Stimulated activated CD4-positive, alpha-beta T cell treated with anti-CD3 and anti-CD28 coated beads, Interleukin-1b, Interleukin-23, amount 100 ng/mL, for 48 hours (primary cell): ENCODE data around the gene TM9SF4.
A peak's percentile ranks its signal among the peaks of the same experiment; 100 is the strongest.

Source experiments
- DNase-seq: peaks from one replicate; pipeline ENCODE4 v3.0.0-alpha.2; 2020

The TM9SF4 gene

DNA sequence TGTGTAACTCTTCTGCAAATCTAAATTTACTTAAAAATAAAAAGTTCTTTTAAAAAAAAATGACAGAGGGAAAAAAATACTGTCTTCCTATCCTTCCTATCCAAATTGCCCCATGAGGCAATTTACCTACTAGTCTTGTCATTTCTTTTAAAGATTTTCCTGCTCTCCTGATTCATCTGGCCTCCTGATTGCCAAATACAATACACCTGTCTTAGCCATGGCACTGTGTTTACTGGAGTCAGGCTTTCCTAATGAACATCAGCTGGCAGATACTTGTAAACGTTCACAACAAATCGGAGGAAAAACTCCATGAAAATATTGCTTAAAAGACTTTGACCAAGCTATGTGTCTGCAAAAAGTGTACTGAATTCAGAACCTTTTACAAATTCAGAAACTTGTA is 21.5 kb downstream of the TM9SF4 start:
- no peak for DNase-seq

DNA sequence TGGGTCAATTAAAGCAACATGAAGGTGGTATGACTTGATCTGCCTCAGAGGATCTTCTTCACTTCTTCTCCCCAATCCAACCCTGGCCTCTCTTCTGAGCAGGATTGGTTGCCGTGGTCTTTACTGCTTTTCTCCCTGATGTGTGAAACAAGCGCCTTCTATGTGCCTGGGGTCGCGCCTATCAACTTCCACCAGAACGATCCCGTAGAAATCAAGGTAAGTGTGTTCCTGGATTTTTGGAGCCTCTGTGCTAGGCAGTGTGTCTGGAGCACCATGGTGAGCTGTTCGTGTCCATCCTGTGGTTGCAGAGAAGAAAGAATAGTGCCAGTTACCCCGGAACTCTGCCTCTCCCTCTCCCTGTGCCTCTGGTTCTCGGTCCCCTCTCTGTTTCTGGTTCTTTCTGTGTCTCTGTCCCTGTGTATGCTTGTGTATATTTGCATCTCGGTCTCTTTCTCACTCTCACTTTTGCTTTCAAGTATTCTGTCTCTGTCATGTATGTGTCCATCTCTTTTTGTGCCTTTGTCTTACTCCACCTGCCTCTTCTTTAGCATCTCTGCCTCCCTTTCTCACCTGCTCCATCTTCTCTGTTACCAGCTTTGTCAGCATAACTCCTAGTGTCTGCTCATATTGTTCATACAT is 23.5 kb downstream of the TM9SF4 start:
- no peak for DNase-seq

DNA sequence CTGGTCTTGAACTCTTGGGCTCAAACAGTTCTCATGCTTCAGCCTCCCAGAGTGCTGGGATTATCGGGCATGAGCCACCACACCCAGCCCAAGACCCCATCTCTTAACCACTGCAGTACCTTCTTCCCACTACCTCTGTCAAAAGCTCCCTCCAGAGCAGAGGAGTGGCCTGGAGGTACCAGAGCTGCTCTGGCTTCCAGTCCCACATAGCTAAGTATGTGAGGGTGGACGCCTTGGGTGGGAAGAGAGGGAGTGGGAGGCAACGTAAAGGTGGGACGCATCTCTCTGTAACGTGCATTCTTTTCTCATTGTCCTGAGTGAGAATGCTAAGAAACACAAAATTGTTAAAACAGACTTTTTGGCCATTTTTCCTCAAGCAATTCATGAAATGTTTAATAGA is 24.5 kb downstream of the TM9SF4 start:
- DNase-seq: no peak

DNA sequence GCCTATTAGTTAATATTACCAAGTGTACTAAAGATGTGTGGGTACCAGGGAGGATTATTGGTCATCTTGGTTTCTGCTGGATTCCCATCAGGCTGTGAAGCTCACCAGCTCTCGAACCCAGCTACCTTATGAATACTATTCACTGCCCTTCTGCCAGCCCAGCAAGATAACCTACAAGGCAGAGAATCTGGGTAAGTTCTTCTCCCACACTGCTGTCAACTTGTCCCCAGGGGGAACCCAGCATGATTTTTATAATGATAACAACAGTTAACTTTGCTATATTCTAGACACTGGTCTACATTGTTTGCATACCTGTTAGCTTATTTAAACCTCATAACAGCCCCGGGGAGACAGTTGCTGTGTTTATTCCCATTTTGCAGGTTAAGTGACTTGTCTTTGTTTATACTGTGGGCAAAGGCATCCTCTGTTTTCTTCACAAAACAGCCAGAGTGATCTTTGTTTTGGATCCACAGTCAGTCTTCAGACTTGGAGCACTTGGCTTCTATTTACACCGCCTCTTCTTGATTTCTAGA is 26.5 kb downstream of the TM9SF4 start:
- no peak for DNase-seq

DNA sequence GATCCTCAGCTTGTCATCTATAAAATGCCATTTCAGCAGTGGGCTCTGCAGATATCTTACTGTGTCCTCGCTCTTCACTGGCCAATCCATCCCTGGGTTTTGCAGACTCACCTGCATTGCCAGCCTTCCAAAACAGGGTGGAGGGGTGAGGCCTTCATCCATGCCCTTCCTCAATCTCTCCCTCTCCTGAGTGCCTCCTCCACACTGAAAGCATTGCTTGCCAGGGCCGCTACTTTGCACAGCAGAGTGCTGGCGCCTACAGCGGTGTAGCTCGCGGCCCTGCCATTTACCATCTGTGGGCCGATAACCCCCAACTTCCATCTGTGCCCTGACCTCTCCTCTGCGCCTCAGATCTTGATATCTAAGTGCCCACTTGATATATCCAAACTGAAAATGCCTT is 29.4 kb downstream of the TM9SF4 start:
- DNase-seq: no peak

DNA sequence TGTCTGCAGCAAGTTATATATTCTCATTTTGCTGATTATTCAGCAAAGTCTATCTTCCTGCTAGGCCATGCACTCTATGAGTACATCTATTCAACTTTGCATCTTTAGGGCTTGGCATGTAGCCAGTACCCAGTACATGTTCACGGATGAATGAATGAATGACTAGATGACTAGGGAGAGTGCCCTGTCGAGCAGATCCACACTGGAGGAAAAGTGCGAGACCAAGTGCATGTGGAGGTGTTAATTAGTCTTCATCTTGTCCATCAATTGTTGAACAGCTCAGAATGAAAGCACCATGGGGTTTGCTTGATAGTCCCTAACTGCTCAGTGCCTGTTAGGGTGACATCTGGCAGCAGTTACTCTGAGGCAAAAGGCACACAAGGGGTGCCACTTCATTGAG is 30.4 kb downstream of the TM9SF4 start:
- DNase-seq: no peak

DNA sequence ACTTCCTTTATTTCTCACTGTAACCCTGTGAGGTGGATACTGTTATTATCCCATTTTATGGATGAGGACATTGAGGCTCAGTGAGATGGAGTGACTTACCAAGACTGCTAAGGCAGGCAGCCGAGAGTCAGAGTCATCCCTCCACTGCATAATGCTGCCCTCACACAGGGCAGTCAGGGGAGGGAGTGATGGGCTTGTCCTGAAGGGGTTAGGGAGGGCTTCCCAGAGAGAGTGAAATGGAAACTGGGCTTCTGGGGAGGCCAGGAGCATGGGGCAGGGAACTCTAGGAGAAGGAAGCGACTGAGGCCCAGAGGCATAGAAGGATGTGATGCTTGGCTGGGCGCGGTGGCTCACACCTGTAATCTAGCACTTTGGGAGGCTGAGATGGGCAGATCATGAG is 31.1 kb downstream of the TM9SF4 start:
- DNase-seq: no peak

DNA sequence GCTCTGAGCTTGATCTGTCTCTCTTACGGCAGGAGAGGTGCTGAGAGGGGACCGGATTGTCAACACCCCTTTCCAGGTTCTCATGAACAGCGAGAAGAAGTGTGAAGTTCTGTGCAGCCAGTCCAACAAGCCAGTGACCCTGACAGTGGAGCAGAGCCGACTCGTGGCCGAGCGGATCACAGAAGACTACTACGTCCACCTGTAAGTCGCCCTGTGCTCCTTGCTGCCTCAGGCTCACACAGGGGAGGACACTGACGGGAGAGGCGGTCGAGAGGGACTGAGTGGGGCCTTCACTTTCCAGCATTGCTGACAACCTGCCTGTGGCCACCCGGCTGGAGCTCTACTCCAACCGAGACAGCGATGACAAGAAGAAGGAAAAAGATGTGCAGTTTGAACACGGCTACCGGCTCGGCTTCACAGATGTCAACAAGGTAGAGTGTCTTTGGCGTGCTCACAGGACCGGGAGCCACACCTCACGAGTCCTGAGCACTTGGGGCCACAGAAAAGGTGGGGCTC is 32.0 kb downstream of the TM9SF4 start:
- DNase-seq: no peak

DNA sequence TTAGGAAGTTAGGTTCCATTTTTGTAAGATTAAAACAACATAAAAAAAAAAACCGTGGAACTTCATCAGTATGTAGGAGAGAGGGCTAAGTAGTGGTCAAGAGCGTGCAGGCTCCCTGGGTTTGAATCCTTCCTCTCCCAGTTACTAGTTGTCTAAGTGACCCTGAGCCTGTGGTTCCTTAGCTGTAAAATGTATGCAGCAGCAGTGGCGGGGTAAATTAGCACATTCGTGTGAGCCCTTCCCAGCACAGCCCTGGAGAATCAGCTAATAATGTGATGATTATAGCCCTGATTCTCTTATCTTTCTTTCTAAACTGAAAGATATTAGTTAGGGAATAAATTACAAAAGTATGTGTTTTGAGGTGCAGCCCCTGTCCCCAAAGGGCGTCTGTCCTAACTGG is 32.6 kb downstream of the TM9SF4 start:
- no peak for DNase-seq

DNA sequence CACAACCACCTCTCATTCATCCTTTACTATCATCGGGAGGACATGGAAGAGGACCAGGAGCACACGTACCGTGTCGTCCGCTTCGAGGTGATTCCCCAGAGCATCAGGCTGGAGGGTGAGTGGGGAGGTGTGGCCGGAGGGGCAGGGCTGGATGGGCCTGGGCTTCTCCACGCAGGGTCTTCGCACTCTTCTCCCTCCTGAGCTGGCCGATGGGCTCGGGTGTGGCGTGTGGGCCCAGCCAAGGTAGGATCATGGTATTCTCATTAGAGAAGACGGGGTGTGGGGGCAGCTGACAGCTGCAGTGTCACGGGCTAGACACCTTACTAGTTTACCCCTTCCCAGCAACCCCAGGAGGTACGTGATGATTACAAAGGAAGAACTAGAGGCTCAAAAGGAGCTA is 33.5 kb downstream of the TM9SF4 start:
- DNase-seq: no peak

DNA sequence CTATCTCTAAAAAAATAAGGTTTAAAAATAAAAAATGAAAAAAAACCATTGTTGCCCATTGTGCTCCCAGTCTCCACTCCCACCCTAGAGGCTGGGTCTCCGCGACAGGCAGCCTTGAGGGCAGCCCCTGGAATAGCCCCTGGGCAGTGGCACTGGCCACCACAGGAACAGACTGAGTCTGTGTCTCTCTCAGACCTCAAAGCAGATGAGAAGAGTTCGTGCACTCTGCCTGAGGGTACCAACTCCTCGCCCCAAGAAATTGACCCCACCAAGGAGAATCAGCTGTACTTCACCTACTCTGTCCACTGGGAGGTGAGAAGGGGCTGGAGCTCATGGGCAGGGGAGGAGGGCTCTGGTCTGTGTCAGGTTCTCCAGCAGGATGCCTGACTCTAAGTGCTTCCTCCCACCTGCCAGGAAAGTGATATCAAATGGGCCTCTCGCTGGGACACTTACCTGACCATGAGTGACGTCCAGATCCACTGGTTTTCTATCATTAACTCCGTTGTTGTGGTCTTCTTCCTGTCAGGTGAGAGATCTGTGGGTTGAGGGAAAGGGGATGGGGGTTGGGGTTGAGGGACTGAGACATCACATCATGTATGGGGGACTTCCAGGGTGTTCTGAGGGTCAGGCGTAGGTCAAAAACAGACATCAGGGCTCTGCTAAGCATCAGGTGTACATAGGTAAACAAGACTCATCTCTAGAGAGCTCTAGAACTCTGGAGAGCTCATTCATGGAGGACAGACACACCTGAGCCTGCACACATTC is 35.6 kb downstream of the TM9SF4 start:
- no peak for DNase-seq

DNA sequence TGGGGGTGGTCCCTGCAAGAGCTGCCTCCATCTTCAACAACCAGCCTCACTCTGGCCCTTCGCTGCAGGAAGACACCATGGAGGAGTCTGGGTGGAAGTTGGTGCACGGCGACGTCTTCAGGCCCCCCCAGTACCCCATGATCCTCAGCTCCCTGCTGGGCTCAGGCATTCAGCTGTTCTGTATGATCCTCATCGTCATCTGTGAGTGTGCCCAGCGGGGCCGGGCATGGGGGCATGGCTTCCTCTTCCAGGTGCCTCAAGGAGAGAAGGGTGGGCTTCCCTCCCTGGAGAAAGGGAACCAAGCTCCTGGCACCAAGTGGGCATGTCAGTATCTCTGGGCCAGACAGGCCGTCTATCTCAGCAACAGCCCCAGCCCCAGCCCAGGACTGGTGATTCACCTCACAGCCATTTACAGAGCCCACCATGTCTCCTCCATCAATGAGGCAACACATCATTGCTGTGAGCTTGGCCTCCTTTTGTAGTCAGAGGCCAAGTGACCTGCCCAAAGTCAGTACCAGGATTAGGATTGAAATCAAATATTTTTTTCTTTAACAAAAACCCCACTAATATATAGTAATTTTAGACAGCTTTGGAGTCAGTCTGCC is 40.2 kb downstream of the TM9SF4 start:
- DNase-seq: no peak

DNA sequence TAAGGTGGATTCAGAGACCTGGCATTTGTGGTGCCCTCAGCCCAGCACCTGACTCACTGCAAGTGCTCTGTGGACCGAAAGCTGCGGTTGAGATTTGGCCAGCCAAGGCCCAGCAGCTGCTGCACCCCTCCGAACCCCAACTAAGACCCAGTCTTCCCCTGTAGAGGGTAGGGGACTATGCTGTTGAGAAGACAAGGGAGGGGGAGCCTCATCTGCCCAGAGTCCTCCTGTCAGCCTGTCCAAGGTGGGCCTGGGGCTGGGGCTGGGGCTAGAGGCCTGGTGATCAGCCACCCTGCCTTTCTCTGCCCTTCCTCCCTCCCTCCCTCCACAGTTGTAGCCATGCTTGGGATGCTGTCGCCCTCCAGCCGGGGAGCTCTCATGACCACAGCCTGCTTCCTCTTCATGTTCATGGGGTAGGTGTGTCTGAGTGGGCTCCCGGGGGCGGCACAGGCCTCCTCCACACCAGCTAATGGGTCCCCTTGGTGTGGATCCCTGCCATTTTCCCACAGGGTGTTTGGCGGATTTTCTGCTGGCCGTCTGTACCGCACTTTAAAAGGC is 40.9 kb downstream of the TM9SF4 start:
- DNase-seq: no peak

DNA sequence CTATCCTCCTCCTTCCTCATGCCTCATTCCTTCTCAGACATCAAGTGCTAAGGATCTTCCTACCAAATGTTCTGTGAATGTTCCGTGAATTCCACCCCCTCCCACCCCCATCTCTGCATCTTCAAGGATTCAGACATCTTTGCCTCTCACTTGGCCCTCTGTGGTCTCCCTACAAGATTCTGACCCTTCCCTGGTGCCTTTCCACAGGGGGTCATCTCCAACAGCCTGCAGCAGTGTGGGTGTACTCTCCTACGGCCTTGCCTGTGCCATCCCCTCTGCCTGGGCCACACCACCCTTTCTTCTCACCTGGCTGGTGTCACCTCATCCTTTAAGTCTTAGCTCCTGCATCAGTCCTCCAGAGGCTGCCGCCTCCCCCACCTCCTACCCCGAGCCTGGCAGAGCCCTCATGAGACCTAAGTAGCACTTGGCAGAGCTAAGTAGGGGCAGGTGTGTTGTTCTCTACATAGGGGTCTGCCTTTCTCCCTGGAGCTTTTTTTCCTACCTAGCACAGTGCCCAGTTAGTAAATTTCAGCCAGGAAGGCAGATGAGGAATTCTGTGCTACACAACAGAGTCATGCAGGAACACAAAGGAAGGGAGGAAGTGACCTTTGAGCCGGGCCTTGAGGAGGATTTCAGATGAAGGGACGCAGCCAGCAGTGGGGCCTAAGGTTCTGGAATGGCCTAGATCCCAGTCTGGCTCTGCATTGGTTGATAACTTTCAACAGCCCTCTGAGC is 43.1 kb downstream of the TM9SF4 start:
- DNase-seq: no peak

DNA sequence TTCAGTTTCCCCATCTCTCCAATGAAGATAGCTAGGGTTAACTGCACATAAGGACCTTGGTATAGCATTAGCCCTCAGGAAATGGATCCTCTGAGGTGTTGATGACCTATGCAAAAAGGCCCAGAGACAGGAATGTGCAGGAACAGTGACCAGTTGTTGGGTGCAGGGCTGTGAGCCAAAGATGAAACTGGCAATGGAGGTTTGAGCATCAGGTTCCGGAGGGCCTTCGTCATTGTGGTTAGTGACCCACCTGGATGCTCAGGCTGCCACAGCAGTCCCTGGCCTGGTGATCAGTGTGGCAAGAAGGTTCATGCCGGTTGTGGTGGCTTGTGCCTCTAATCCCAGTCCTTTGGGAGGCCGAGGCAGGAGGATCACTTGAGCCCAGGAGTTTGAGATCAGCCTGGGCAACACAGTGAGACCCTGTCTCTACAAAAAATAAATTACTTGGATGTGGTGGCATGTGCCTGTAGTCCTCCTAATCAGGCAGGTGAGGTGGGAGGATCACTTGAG is 43.7 kb downstream of the TM9SF4 start:
- no peak for DNase-seq

DNA sequence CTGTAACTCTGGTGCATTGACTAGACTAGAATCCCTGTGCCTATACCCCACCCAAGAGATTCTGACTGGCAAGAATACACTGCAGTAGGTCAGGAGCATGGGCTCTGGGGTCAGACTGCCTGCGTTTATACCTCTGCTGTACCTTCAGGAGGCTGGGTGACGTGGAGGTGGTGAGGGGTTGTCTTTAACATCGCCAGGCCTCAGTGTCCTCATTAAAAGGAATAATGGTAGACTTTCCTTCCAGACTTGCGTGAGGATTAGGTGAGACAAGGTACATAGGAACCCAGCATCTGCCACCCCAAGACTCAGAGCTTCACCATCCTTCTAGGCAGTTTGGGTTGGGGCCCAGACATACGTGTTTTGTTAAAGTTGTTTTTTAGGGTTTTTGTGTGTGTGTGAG is 44.3 kb downstream of the TM9SF4 start:
- DNase-seq: no peak

DNA sequence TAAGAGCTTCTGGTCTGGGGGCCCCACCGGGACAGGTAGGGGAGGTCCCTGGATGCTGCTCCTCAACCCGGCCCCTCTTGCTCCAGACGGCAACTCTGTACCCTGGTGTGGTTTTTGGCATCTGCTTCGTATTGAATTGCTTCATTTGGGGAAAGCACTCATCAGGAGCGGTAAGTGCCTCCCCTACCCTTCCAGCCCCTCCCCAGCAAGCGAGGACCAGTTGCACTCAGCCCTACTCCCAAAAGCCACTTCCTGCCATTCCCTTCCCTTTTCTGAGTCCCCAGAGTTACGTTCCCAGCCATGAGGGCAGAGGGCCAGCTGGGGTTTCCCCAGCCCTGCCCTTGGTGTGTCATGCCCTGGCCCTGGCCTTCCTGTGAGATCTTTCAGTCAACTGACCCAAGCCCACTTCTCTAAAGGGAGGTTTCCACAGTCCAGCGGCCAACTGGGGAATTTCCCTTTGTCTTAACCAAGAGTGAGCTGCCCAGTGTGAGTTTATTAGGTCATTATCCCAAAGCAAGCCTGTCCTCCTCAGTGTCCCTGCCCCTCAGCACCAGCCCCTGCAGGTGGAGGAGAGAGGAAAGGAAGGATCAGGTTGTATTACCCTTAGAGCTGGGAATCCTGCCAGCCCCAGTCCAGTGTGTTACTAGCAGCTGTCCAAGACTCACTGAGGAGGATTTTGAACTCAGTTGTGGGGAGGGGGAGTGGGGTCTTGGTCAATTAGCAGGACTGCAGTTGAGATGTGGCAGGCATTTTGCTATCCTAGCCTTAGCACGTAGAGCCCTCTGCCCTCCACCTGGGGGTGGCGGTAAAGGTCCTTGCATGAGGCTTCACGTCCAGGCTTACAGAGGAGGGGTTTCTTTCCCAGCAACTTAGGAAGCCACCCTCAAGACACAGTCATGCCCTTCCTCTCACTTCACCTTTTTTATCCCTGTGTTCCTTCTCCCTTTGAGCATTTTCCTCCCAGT is 45.8 kb downstream of the TM9SF4 start:
- DNase-seq: peak; percentile 16

DNA sequence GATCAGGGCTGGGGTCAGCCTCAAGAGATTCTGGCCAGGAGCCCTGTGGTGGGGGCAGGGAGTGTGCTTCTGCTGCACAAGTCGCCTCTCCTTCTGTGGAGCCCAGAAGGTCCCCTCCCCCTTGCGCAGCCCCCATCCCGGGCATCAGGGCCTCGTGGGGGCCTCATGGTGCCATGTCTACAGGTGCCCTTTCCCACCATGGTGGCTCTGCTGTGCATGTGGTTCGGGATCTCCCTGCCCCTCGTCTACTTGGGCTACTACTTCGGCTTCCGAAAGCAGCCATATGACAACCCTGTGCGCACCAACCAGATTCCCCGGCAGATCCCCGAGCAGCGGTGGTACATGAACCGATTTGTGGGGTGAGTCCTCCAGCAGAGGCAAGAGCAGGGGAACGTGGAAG is 48.1 kb downstream of the TM9SF4 start:
- DNase-seq: no peak

DNA sequence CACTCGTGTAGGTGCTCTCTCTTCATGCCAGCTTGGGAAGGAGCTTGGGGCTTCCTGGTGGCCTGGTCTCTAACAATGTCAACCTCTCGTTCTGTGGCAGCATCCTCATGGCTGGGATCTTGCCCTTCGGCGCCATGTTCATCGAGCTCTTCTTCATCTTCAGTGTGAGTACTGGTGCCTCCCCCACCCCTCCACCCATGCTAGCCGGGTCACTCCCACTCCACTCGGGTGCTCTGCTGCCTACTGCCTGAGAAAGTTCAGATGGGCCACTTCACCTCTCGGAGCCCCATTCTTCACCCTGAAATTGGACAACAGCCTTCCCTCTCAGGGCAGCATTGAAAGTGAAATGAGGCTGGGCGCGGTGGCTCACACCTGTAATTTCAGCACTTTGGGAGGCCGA is 48.8 kb downstream of the TM9SF4 start:
- DNase-seq: no peak

DNA sequence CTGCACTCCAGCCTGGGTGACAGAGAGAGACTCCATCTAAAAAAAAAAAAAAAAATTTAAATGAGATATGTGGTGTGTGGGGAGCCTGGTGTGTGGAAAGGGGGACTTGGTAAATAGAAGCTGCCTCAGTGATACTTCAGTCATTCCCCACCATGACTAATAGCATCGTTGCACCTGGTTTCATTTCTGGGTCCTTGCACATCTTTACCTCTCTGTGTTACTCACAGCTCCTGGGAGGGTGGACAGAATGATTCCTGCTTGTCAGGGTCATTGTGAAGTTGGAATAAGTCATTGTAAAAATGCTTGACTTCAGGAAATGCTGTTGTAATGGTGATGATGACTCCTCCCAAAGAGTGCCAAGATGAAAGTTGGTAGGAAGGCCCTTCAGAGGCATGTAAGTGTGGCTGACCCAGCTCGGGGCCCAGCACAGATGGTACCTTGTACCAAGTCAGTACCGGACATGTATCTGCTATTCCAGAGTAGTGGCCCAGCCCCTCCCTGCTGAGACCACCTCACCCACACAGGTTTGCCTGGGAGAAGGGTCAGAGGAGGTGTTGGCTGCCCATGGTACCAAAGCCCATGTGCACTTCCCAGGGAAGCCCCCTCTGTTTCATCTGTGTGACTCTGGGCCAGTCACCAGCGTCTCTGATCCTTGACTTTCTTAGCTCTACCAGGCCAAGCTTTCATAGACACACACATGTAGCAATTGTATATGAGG is 49.6 kb downstream of the TM9SF4 start:
- DNase-seq: peak; percentile 43

DNA sequence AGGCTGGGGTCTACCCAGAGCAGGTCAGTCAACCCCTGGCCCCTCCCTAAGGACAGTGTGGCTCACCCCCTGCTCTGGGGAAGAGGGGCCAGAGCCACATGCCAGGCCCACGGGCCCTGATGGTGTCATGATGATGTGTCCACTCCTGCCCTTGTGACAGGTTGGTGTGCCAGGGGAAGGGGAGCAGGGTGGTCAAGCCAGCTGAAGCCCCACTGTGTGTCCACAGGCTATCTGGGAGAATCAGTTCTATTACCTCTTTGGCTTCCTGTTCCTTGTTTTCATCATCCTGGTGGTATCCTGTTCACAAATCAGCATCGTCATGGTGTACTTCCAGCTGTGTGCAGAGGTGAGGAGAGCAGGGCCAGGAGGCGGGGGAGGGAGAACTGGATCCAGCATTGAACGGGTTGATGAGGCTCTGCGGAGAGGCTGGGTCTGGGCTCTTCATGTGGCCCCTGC is 50.3 kb downstream of the TM9SF4 start:
- DNase-seq: no peak
